ENCODE measurements around the gene NUP210.
"Not testable (repeated sequence)": the region's sequence is repeated elsewhere in the genome, so short reads cannot be mapped to it uniquely, and the experiment has no call there.

Gene NUP210
- total RNA-seq: 341 to 356 reads per million in 2 donors

DNA sequence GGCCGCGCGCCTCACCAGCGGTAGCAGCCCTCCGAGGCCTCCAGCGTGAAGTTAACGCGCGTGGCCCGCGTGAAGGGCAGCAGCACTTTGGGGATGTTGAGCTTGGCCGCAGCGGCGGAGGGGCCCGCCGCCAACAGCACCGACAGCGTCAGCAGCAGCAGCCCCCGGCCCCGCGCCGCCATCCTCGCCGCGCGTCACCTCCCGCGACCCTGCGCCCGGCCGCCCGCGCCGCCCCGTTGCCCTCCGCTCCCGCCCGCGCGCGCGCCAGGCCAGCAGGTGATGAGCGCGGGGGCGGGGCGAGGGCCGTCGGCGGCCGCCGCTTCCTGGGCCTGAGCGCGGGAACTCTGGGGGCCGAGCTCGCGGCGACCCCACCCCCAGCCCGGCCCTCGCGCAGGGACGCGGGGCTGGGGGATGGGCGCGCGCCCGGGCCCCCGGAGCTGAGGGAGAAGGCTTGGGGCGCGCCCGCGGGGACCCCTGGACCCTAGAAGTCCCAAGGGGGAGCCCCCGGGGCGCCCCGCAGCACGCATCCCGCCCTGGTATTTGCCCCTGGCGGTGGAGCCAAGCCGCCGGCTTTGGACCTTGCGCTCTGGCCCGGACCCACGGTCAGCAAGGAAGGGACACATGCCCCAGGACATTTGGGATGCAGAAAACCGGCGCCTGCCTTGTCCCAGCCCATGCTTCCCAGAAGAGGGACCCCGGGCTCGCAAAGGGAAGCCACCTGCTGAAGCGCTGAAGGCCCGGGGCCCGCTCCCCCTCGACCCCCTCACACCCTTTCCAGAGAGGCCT, at the start of gene NUP210:
NUP210 (minus strand) TSS at position 278 of the 786 bp plus-strand sequence; CDS start at position 182, 96 bp downstream.
- peak in 3 of 5 experiments; percentile 26 to 82 (median 33) for DNase-seq

DNA sequence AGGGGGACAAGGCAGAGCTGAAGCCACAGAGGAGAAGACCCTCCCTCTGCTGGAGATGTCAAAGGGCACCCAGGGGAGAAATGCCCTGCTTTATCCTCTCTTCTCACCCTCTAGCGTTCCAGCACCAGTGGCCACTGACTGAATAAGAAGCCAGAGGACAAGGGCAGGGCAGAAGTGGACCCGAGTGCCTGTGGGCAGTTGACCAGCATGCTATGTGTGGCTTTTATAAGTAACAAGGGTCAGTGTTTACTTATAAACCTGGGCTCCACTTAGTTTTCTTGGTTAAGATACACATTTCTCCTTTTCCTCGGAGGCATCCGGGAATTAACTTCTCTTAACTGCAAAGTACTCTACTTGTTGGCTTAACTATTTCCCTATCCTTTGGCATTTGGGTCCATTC, 46.7 kb upstream of the NUP210 start:
- DNase-seq: no peak

DNA sequence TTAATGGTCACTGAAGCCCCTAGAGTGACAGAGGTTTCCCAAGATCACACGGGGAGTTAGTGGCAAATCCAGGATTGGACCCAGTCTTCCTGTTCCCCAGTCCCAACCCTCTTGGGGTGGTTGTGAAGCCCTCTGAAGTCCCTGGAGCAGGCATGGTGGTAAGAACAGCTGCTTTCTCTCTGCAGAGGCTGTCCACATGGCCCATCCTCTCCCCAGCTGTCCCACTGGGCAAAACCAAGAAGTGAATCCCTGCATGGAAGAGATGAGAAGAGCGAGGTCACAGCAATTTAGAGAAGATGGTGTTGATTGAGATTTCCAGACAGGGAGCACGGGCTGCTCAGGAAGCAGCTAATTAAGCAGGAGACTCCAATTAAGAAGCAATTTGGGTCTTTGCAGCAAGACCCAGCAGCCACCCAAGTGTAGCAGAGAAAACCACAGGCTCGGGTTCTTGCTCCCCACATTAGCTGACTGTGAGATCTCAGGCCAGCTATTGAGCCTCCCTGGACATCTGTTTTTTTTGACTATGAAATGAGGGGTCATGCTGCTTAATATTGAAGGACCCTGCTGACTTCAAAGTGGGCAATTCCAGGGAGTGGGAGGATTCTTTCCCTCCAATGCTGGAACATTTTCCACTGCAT, 45.2 kb upstream of the NUP210 start:
- DNase-seq: no peak

DNA sequence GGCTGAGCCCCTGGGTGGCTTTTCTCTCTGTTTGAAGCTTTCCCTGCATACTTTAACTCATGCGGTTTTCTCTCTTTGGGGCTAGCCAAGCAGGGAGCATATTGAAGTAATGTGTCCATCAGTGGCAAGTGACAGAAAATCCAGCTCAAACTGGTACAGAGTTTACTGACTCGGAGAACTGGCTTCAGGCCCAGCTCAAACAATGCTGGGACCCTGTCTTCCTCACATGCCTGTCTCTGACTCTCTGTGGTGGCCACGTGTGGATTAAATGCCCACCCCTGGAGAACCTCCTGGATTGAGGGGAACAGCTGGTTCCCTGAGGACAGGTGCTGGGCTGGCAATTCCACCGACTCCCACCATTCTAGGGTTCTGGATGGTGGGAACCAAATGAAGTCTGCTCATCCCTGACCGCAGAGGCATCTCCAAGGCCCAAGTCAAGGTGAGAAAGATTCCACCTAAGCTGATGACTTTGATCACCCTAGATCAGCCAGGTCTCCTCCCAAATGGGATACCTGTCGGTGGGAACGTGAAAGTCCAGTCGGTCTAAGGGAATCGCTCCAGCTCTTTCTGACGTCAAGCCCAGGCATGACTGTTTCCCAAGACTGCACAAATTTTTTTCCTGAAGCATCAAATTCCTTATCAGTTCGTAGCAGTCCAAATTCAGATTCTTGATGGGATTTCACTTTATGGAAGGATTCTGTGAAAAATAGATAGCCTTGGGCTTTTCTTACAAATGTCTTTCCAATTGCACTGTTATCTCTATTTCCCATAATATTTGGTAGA, 43.7 kb upstream of the NUP210 start:
- DNase-seq: no peak

DNA sequence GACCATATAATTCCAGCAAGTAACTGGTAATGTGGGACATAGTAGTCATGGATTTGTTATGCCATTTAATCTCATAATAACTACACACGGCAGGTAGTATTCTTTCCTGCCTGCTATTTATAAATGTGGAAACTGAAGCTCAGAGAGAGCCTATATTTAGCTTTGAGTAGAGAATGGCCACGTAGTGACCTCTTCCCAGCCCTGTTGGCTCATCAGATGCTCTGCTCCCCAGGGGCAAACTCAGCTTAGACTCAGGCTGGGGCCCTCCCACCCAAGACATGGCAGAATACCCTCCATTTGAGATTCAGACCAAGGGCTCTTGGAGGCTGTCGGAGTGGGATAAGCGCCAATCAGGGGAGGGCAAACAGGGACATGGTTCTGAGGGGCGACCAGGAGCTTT, 42.7 kb upstream of the NUP210 start:
- no peak for DNase-seq

DNA sequence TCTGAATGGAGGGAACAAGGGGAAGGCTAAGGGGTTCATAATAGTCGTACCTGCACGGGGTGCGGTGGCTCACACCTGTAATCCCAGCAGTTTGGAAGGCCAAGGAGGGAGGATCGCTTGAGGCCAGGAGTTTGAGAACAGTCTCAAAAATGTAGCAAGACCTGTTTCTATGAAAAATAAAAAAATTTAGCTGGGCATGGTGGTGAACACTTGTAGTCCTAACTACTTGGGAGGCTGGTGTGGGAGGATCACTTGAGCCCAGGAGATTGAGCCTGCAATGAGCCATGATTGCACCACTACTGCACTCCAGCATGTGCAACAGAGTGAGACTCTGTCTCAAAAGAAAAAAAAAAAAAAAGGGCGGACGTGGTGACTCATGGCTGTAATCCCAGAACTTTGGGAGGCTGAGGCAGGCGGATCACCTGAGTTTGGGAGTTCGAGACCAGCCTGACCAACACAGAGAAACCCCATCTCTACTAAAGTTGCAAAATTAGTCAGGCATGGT, 42.1 kb upstream of the NUP210 start:
- no peak for DNase-seq

DNA sequence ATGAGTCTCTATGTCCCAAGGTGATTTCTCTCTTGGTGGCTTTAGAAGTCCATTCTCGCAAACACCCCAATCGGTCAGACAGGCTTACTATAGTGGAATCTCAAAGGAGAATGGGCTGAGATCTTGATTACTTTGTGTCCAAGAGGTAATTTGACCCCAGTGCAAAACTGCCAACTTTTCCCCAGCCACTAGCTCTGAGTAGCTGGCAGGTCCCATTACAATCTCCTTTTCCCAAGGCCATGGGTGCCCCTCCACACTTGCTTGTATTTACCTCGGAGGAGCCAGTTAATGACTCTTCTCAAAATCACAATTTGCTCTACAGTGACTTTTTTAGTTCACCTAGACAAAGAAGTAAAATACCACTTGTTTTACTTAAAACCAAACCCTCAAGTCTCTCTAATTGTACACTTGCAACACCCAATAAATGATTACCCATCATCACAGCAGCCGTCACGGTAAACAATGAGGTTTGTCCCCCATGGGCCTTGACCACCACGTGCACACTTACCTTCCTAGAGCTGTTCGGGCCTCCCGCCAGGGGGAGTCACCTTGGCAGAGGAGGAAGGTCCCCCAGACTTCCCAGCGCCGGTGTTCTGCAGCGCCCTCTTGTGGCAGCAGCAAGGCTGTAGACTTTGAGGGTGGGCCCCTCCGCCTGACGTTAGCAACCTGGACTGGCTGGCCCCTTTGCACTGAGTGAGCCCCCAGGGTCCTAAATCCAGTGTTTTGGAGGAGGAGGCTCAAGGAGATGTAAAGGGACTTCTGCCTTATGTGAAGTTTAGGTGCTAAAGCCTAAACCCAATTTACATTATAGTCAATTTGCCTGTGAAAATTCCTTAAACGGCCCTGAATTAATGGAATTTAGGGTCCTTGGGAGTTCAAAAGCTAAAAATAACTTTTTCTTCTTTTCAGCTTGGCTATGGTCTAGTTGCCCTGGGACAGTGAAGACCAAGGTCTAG, 41.3 kb upstream of the NUP210 start:
- DNase-seq: peak; percentile 44 to 74 (median 60)

DNA sequence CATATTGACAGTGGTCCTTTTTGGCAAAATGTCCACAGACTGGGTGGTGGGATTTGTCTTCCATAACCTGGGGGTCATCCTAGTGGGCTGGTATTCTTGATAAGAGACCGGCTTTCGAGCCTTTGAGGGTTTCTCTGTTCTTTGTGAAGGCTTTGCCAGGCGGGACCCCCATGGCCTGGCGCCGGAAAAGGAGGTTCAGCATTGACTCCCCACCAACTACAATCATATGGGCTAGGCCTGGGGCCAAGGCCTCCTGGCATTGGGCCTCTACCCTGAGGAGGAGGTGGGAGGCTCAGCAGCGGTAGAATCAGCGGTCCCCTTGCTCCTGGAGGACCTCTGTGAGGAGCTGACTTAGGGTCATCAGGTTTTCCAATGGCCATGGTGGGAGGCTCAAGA, 40.2 kb upstream of the NUP210 start:
- no peak for DNase-seq

DNA sequence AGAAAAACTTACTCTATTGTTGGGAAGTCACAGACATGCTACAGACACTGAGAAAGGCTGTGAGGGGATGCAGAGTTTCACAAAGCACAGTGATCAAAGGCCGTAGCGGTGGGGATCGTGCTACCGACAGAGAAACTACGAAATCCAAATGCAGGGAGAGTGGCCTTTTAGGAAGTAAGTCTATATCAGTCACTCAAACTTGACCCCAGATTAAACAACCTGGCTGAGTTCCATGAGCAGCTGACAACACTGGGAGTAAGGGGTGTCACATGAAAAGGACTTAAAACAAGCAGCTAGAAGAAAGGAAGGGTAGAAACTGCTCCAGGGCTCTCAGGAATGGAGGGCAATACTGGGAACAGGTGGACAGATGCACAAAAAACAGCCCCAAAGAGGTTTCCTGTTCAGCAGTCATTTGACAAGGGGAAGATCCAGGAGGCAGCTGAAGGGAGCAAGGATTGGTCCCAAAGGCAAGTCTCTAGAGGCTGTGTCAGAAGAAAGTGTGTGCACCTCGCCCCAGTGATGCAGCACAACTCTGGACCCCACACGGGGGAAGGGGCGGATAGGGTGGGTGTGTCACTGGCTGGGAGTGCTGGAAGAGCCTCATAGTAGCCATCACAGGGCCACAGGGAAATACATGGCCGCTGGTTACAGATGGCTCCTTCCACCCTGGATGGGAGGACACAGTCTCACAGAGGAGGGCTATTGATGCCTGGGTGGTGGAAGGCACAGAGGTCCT, 39.7 kb upstream of the NUP210 start:
- no peak for DNase-seq

DNA sequence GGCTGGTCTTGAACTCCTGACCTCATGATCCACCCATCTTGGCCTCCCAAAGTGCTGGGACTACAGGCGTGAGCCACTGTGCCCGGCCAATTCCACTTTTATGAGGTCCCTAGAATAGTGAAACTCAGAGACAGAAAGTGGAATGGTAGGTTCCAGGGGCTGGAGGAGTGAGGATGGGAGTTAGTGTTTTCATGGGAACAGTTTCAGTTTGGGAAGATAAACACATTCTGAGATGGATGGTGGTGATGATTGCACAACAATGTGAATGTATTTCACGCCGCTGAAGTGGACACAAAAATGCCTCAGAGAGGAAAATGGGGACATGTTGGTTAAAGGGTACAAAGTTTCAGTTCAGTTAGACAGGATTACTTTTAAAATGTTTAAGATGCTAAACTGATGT, 37.5 kb upstream of the NUP210 start:
- no peak for DNase-seq

DNA sequence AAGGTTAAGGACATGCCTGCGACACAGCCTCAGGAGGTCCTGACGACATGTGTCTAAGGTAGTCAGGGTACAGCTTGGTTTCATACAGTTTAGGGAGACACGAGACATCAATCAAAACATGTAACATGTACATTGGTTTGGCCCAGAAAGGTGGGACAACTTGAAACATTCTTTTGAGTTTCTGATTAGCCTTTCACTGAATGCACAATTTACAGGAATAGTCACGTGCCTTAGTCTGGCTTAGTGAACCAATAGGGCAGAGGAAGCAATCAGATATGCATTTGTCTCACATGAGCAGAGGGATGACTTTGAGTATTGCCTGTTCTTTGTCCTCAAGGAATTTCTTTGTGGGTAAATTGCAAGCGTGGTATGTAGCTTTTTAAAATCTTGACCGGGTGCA, 35.5 kb upstream of the NUP210 start:
- no peak for DNase-seq

DNA sequence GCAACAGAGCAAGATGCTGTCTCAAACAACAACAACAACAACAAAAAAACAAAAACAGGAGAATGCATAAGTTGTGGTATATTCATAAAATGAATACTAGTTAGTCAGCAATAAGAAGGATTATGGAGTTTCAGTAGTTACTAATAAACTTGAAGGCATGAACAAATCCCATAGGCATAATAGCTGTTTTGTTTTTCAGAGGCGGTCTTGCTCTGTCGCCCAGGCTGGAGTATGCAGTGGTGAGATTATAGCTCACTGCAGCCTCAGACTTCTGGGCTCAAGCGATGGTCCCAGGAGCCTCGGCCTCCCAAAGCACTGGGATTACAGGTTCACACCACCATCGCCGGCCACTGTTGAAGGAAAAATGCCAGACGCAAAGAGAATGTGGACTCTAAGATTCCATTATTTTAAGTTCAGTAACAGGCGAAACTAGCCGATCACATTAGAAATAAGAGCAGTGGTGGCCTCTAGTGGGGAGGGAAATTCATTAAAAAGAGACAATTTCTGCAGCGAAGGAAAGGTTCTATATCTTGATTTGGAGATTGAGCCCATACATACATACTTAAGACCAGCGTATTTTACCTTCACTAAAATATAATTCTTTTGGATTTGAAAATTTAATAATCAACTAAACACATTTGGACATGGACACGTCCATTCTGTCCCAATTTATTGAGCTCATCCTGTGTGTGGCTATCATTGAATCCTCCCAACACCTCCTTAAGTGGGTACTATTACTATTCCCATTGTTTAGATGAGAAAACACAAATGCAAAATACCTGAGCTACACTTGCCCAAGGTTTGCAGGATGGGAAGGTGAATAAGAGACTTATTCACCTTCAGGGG, 32.6 kb upstream of the NUP210 start:
- peak in 2 of 5 experiments; percentile 33 to 67 for DNase-seq

DNA sequence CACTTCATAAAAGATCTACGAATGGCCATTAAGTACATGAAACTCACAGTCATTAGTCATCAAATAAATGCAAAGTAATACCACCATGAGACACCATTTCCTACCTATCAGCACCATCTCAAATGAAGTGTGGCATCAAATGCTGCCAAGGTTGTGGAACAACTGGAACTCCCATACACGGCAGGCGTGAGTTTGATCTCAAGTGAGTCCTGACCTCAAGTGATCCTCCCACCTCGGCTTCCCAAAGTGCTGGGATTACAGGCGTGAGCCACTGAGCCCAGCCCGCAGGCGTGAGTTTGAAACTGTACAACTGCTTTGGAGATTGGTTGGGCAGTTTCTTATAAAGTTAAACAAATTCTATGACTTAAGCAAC, 31.2 kb upstream of the NUP210 start:
- peak in 3 of 5 experiments; percentile 7 to 40 (median 22) for DNase-seq

DNA sequence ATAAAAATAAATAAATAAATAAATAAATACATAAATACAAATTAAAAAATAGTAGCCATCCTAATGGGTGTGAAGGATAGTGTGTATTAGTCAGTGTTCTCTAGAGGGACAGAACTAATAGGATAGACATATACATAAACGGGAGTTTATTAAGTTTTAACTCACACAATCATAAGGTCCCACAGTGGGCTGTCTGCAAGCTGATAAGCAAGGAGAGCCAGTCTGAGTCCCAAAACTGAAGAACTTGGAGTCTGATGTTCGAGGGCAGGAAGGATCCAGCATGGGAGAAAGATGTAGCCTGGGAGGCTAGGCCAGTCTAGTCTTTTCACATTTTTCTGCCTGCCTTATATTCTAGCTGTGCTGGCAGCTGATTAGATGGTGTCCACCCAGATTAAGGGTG, 22.8 kb upstream of the NUP210 start:
- not testable (repeated sequence) for DNase-seq

DNA sequence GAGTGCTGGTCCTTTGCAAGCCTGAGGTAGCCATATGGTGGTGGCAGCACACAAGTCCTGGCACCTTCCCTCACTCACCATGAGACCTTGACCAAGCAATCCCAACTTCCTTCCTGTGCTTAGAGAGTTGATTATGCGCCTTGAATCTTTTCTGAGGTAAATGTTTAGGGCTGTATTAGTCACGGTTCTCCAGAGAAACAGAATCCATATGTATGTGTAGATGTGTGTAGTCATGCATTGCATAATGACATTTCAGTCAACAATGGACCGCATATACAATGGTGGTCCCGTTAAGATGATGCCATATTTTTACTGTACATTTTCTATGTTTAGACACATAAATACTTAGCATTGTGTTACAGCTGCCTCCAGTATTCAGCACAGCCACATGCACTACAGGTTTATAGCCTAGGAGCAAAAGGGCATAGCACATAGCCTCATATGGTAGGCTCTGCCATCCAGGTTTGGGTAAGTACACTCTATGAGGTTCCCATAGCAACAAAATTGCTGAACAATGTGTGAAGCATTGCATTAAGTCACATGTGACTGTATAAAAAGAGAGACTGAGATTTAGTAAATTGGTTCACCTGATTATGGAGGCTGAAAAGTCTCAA, 20.2 kb upstream of the NUP210 start:
- no peak for DNase-seq

DNA sequence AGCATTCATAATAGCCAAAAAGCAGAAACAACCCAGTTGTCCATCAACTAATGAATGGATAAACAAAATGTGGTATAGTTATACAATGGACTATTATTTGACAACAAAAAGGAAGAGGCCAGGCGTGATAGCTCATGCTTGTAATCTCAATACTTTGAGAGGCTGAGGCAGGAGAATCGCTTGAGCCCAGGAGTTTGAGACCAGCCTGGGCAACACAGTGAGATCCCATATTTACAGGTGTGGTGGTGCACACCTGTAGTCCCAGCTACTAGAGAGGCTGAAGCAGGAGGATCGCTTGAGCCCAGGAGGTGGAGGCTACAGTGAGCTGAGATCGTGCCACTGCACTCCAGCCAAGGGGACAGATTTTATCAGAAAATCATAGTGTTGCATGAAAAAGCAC, 16.1 kb upstream of the NUP210 start:
- DNase-seq: not testable (repeated sequence)

DNA sequence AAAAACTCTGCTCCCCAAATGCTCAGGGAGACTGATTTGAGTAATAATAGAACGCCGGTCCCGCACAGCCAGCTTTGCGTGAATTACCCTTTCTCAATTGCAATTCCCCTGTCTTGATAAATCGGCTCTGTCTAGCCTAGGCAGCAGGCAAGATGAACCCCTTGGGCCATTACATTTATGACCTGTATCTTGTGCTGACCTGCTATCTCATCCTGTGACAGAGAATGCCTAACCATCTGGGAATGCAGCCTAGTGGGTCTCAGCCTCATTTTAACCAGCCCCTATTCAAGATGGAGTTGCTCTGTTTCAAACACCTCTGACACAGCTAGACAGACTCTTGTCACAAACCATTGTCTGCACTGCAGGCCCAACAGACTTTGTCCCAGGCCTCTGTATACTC, 13.8 kb upstream of the NUP210 start:
- DNase-seq: no peak

DNA sequence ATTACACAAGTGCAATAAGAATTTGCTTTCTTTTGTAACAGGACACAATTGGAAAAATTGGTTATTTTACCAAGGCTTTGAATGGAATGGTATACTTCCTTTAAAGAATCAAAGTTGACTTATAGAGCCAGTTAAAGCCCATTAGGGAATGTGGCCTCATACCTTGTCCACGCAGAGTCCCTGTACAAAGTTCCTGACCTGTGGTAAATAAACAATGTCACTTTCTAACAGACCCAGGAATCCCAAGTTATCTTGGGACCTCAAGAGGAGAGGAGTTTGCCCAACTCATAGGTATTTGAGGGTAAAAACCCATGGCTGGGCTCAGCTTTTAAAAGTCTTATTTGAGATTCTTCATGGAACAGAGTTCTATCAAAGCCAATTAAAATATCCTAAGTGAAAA, 12.0 kb upstream of the NUP210 start:
- no peak for DNase-seq

DNA sequence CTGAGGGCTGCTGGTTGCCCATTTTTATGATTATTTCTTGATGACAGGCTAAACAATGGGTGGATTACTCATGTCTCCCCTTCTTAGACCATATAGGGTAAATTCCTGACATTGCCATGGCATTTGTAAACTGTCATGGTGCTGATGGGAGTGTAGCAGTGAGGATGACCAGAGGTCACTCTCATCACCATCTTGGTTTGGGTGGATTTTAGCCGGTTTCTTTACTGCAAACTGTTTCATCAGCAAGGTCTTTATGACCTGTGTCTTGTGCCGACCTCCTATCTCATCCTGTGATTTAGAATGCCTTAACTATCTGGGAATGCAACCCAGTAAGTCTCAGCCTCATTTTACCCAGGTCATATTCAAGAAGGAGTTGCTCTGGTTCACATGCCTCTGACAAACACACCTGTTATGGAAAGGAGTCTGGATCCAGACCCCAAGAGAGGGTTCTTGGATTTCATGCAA, 10.3 kb upstream of the NUP210 start:
- DNase-seq: not testable (repeated sequence)

Measured in T-helper 2 cell (primary cell).